IPS-18c (cell line): ENCODE measurements around the gene LPIN1.
"Not testable (repeated sequence)": the region's sequence is repeated elsewhere in the genome, so short reads cannot be mapped to it uniquely, and the experiment has no call there.

Experiments
- H3K4me3 ChIP-seq: 2 replicates; pipeline ENCODE4 v1.7.0; 2013; ENCODE audit warnings: low read depth, mild to moderate bottlenecking, low read length, moderate library complexity; ENCODE audit not compliant: insufficient read depth
- H3K9me3 ChIP-seq: one replicate; pipeline ENCODE4 v1.6.1; 2013; ENCODE audit warnings: mild to moderate bottlenecking, low read length, moderate library complexity; ENCODE audit not compliant: control insufficient read depth, insufficient read depth

LPIN1 gene

DNA sequence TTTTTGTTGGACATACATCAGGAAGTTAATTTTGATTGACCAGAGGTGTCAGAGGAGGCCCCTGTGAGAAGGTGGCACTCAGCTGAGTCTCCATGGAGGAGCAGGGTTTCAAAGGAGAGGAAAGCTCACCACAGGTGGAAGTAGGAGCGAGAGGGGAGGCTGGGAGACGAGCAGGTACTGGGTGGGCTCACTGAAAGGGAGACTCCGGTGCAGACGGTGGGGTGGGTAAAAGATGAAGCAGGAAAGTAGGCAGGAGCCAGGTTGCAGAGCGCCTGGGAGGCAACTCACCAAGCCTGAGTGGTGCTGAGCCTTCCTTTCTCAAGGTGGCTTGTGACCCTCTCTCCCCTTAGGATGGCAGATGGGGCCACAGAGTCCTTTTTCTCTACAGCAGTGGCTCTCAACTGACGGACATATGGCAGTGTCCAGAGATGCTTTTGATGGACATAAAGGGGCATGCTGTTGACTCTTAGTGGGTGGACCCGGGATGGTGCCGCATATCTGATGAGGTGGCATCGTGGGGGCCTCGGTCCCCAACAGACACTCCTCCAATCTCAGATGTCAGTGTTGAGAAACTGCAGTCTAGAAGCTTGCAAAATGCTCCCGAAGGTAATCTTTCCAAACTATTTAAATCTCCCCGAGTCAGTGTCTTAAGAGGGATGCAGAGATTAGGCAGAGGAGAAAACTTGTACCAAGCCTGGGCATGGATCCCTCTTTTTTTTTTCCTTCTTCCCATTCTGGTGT lies 64.0 kb downstream of the LPIN1 start:
- no peak overlapping the region for H3K4me3 ChIP-seq
- no peaks in the 10 kb centered on the region for H3K9me3 ChIP-seq

- no peaks in the 10 kb centered on the region for H3K9me3 ChIP-seq
- H3K4me3 ChIP-seq = no peak overlapping the region
Measured at GRCh38 chr2:11811036-11811654, 64.7 kb downstream of the LPIN1 start.

GRCh38 chr2:11812466-11813248 lies 66.2 kb downstream of the LPIN1 start:
- H3K9me3 ChIP-seq = no peaks in the 10 kb centered on the region
- H3K4me3 ChIP-seq = no peak overlapping the region

DNA sequence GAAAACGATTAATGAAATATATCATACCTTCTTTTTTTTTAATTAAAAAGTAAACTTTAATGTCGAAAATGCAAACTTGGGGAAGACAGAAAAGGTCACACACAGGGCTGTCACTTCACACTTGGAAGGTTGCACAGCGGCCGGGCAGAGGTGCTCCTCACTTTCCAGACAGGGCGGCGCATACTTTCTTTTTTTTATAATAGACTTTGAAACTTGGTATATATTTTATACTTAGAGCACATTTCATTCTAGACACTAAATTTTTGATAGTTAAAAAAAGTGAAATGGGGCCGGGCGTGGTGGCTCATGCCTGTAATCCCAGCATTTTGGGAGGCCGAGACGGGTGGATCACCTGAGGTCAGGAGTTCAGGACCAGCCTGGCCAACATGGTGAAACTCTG lies 66.9 kb downstream of the LPIN1 start:
- H3K9me3 ChIP-seq, H3K4me3 ChIP-seq: not testable (repeated sequence)

- no peak overlapping the region for H3K4me3 ChIP-seq
- H3K9me3 ChIP-seq = no peaks in the 10 kb centered on the region
Measured at GRCh38 chr2:11813951-11814350, 67.5 kb downstream of the LPIN1 start.

GRCh38 chr2:11814979-11815510 lies 68.6 kb downstream of the LPIN1 start:
- no peak overlapping the region for H3K4me3 ChIP-seq
- H3K9me3 ChIP-seq = no peaks in the 10 kb centered on the region

DNA sequence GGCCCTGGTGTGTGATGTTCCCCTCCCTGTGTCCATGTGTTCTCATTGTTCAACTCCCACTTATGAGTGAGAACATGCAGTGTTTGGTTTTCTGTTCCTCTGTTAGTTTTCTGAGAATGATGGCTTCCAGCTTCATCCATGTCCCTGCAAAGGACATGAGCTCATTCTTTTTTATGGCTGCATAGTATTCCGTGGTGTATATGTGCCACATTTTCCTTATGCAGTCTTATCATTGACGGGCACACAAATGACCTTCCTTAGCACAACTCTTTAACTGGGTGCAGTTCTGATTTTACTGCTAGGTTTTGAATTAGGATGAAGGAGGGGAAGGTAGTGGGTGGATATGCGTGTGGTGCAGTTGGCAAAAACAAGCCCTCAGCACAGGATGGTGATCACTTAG lies 70.5 kb downstream of the LPIN1 start:
- H3K4me3 ChIP-seq, H3K9me3 ChIP-seq: not testable (repeated sequence)

GRCh38 chr2:11819235-11819729 lies 72.8 kb downstream of the LPIN1 start:
- Histone ChIP-seq H3K4me3 (no peak overlapping the region), H3K9me3 (no peaks in the 10 kb centered on the region)

- no peak overlapping the region for H3K4me3 ChIP-seq
- H3K9me3 ChIP-seq = no peaks in the 10 kb centered on the region
Measured at GRCh38 chr2:11820650-11821049, 74.2 kb downstream of the LPIN1 start.

GRCh38 chr2:11821705-11822104 lies 75.3 kb downstream of the LPIN1 start:
- H3K4me3 ChIP-seq = no peak overlapping the region
- no peaks in the 10 kb centered on the region for H3K9me3 ChIP-seq

- not testable (repeated sequence) for H3K9me3 ChIP-seq, H3K4me3 ChIP-seq
Measured at GRCh38 chr2:11822359-11822745, 75.9 kb downstream of the LPIN1 start.

DNA sequence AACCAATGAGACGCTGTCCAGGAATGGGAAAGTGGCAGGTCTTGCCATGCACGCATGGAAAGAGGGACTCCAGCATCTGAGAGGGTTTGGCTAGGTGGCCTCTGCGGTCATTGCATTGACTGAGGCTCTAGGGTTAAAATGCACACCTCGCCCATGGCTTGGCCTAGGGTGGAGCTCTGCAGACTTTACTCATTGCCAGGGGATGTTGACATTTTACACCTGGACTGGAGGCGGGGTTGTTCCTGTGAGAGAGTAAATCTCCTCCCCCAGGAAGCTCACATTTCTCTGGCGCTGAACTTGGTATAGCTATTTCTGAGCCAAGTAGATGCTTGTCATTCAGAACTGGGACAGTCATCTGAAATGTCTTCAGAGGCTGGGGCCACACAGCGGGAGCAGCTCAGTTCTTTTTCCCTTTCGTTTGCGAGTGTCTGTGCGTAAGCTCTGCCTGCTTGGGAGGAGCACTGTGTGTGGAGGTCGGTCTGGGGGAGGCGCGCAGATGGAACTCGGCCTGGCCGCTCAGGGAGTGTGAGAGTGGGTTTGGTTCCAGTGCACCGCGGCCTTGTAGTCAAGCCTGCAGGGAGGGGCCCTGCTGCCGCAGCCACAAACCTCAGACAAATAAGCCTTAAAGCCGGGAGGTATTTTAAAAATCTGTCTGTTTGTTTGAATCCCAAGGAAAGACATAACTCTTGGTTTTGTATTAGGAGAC lies 76.5 kb downstream of the LPIN1 start:
- no peaks in the 10 kb centered on the region for H3K9me3 ChIP-seq
- H3K4me3 ChIP-seq = no peak overlapping the region

DNA sequence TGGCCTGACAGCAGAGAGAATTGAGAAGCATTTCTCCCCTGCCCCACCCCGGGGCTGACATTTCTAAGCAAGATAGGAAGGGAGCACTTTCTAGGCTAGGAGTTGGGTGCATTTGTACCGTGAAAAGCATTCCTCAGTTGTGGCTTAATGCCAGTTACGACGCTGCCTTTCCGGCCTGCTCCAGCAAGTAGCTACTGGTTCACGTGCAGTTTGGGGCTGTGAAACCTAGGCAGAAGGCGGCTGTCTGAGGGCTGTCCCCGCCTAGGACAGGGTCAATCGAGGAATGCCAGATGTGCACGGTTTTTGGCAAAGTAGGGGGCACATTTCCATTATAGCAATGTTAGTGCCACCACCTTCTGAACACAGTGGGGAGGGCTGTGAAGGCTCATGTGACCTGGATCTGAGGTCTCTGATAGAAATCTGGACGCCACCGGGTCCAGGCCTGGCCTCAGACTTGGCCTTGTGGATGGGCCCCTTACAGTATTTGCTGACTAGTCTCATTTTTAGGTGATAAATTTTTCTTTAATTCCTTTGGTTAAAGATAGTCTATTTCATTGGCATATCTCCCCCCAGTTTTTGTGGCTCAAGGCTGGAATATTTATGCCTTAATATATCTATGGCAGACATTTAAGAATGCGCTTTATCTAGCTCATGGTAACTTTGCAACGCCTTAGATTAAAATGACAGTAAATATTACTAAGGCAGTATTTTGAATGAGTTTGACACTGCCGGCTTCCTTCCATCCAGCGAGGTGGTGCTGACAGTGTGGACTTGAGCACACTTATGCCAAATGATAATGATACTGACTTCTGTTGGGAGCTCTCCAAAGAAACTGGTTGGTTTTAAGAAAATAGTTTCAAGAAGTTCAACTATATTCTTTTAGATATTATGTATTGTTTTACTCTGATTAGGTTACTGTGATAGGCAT lies 78.7 kb downstream of the LPIN1 start:
- Histone ChIP-seq H3K9me3 (no peaks in the 10 kb centered on the region), H3K4me3 (no peak overlapping the region)

DNA sequence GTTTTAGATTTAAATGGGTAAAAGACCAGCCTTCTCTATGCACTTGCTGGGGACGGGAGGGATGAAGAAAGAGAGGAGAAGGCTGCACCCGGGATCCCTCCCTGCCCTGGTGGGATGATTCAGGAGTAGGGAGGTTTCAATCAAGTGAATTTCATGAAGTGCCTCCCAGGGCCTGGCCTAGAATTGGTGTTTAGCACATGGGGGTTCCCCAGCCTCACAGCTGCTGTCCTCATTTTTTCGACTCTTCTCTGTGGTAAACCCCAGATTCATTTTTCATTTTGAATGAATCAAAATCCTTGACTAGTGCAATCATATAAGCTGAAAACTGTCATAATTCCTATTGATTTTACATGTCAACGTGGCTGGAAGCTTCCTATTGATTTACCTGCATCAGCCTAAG lies 81.1 kb downstream of the LPIN1 start:
- no peaks in the 10 kb centered on the region for H3K9me3 ChIP-seq
- no peak overlapping the region for H3K4me3 ChIP-seq

GRCh38 chr2:11828933-11829323 lies 82.5 kb downstream of the LPIN1 start:
- H3K9me3 ChIP-seq = no peaks in the 10 kb centered on the region

DNA sequence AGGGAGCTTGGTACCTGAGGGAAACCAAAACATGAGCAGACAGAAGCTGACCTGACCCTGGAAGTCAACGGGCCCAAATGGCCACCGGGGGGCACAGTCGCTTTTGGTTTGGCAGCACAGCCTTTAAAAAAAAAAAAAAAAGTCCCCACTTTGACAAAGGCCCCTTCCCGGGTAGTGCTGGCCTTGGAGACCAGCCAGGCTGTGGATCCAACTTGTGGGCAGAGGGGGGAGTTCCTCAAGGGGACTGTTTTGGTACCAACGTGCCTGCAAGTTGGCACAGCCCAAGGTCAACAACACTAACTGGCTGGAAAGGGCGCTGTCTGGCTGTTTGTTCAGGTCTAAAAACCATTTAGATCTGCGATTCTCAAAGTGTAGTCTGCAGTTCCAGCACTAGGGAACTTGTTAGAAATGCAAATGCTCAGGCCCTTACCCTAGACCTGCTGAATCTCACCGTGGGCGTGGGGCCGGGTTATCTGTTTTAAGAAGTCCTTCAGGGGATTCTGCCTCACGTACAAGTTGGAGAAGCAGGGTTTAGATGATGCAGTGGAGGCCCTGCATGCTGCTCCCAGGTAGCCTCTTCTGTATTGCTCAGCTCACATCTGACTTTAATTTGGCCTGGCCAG lies 83.0 kb downstream of the LPIN1 start:
- Histone ChIP-seq H3K9me3 (no peaks in the 10 kb centered on the region), H3K4me3 (no peak overlapping the region)

More at GRCh38 chr2:11828933-11829323, 82.5 kb downstream of the LPIN1 start:
- H3K4me3 ChIP-seq = no peak overlapping the region
